Fibroblast of villous mesenchyme (primary cell): Measurements from ENCODE around the gene TTC28. TPM values are rescaled to one million over a fixed set of nuclear protein-coding genes. Genes with fewer than 3 reads are reported as not detected.
A peak's percentile ranks its signal among the peaks of the same experiment; 100 is the strongest.

Experiments
- DNase-seq: peaks from one replicate; pipeline ENCODE4 v3.0.0-alpha.2; 2010; ENCODE audit warnings: low read depth
- H3K4me3 ChIP-seq: 2 replicates; pipeline ENCODE4 v1.5.1; 2011; ENCODE audit warnings: low read depth, mild to moderate bottlenecking, low read length
- CTCF ChIP-seq: IDR thresholded peaks from 2 replicates; pipeline ENCODE4 v1.5.1; 2012; ENCODE audit warnings: low read depth, mild to moderate bottlenecking, low read length; ENCODE audit not compliant: insufficient read depth
- total RNA-seq: library from RNA; depleted of rRNA; stranded (reverse); fragments of >200 nt; gene quantifications from 2 replicates; pipeline ENCODE4 v1.2.3, GENCODE V29; 2012

The TTC28 gene
- total RNA-seq, 1 donor = 23.3 TPM

- TF ChIP-seq CTCF = peak; percentile 83
- DNase-seq = peak; percentile 72
- H3K4me3 ChIP-seq = peak overlapping the region; percentile 64
These were observed 237.4 kb downstream of the TTC28 start for GRCh38 chr22:28442264-28442710.

GRCh38 chr22:28441720-28442263, 237.8 kb downstream of the TTC28 start:
- TF ChIP-seq CTCF = no peak
- peak overlapping the region; percentile 64 for H3K4me3 ChIP-seq
- DNase-seq = peak; percentile 61

GRCh38 chr22:28440592-28441390, 238.8 kb downstream of the TTC28 start:
- peak overlapping the region; percentile 64 for H3K4me3 ChIP-seq
- no peak for TF ChIP-seq CTCF

GRCh38 chr22:28438183-28438768, 241.4 kb downstream of the TTC28 start:
- peak; percentile 74 for DNase-seq
- TF ChIP-seq CTCF = no peak
- H3K4me3 ChIP-seq = no peak overlapping the region

More at GRCh38 chr22:28440592-28441390, 238.8 kb downstream of the TTC28 start:
- peak; percentile 74 for DNase-seq

- no peak for TF ChIP-seq CTCF
- DNase-seq = peak; percentile 27
- H3K4me3 ChIP-seq = no peak overlapping the region
These were observed 243.7 kb downstream of the TTC28 start for GRCh38 chr22:28435982-28436381.

- no peak for TF ChIP-seq CTCF
- no peak overlapping the region for H3K4me3 ChIP-seq
- DNase-seq = no peak
These were observed 244.4 kb downstream of the TTC28 start for GRCh38 chr22:28435140-28435768.
